Endometrial microvascular endothelial cells (primary cell): ENCODE measurements around the gene HOXC6. TPM values are rescaled to one million over a fixed set of nuclear protein-coding genes. Genes with fewer than 3 reads are reported as not detected.

ENCODE experiments used
- in situ Hi-C: cut with HindIII; loops from 2 replicates; pipeline ENCODE4 v1.10.0; 2017; ENCODE audit warnings: low sequenced_read_pairs, low pct_unique_long_range_greater_than_20kb; ENCODE audit errors: inconsistent ontology term
- total RNA-seq: library from RNA; depleted of rRNA; stranded (reverse); fragments of >200 nt; gene quantifications from one replicate; pipeline ENCODE4 v1.2.3, GENCODE V29; 2015; ENCODE audit errors: inconsistent ontology term

Gene HOXC6
- total RNA-seq: not detected

DNA sequence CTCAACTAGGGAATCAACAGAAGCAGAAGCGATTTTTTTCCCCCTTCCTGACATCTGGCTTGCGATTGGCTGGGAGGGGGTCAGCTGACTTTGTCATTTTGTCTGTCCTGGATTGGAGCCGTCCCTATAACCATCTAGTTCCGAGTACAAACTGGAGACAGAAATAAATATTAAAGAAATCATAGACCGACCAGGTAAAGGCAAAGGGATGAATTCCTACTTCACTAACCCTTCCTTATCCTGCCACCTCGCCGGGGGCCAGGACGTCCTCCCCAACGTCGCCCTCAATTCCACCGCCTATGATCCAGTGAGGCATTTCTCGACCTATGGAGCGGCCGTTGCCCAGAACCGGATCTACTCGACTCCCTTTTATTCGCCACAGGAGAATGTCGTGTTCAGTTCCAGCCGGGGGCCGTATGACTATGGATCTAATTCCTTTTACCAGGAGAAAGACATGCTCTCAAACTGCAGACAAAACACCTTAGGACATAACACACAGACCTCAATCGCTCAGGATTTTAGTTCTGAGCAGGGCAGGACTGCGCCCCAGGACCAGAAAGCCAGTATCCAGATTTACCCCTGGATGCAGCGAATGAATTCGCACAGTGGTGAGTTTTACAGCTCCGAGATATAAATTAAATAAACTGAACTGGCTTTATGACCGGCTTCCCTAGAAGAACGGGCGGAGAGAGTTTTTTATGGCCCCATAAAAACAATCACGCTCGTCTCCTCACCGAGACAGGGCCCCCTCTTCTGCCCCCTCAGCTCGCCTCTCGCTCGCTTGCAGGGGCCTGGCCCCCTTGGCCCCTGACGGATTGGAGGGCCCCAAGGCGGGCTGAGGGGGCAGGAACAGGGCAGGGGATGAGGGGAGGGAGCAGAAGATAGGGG, at the start of gene HOXC6:
HOXC6 (plus strand) TSS at position 127 of the 888 bp plus-strand sequence; CDS start at position 209, 82 bp downstream.
- in situ Hi-C loops: no loop called here

GRCh38 chr12:53978477-53979356, 49.5 kb upstream of the HOXC6 start:
- in situ Hi-C loops: no loop called here

DNA sequence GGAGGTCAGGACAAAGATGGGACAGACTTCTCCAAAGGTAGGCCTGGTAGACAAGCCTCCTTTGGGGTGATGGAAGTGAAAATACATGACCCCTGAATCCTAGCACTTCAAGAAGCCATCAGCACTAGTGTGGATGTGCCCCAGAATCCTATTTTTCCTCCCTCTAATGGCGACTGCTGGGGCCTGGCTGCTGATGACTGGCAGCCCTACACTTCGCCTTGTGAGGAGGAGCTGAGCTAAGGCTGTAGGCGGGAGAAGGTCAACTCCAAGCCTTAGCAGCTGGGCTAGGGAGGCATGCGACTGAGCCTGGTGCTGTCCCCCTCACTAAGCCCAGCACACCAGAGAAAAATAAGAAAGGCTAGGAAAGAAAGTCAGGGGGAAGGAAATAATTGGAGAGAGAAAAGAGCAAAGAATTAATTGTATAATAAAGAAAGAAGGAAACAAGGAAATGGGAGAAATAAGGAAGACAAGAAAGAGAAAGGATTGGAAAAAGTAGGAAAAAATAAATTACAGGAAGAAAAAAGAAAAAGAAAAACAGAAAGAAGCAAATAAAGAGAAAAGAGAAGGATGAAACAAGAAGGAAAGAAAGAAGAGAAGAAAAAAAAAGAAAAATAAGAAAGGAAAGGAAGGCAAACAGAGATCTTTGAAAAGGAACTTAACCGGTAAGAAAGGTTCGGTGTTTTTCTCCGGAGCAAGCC, 48.0 kb upstream of the HOXC6 start:
- in situ Hi-C loops: no loop called here

DNA sequence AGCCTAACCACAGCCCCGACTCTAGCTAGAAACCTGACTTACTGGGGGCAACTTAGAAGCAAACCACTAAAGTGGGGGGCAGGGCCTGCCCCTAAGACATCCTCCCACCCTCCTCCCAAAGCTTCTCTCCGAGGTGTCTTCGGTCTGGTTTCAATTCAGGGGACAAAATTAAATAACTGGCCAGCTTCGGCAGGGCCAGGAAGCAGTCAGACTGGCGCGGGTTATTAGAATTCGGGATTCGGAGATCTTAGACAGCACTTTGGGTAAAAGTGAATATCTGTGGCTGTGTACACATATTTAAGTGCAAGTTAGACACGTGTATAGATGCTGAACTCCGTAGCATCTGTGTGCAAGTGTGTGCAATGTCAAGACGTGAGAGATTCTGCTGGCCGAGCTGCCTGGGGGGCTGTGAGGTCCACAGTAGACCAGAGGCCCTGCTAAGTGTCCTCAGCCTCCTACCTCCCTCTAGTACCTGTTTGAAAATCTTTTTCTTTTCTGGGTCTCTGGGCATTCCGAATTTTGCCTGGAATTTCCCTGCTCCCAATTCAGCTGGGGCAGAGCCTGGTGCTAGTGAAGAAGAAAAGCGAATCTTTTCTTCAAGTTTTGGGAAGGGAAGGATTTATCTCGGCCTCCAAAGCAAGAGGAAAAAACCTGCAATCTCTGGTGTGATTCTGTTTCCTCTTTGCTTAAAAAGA, 47.3 kb upstream of the HOXC6 start:
- in situ Hi-C loops: no loop called here

DNA sequence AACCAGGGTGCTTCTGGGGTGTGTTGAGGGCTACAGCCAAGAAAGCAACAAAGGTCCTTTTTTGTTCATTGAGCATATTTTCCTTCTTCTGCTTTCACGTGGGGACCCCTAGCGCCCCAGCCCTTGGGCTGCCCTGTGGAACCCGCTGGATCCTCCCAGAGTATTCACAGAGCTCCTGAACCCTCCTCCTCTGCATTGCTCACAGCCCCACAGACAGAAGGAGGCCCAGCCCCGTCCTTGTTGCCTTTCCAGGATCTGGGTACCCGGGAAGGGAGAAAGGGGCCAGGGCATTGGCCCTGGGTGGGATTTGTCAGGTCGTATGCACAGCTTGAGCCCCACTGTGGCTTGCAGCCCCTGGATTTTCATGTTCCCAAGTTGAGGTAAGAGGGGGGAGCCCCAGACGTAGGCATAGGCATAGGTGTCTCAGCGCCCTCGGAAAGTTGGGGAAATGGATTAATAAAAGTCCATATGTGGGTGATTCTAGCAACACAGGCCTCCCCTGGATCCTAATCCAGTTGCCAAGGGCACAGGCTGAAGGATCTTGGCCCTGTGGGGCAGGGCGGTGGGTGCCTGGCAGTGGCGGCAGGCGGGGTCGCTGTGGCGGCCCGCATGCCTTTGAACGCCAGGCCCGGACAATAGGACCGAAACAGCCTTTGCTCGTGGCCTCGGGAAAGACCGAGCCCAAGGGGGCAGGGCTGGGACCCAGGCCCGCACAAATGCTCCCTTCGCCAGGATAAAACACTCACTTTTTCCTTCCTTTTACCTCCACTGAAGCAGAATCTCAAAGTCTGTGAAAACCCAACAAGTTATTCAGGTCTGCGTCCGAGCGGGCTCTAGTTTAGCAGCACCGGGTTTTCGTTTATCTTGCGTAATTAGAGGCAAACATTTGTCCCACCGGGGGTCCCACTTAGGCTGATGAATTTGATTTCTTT, 46.3 kb upstream of the HOXC6 start:
- in situ Hi-C loops: no loop called here

DNA sequence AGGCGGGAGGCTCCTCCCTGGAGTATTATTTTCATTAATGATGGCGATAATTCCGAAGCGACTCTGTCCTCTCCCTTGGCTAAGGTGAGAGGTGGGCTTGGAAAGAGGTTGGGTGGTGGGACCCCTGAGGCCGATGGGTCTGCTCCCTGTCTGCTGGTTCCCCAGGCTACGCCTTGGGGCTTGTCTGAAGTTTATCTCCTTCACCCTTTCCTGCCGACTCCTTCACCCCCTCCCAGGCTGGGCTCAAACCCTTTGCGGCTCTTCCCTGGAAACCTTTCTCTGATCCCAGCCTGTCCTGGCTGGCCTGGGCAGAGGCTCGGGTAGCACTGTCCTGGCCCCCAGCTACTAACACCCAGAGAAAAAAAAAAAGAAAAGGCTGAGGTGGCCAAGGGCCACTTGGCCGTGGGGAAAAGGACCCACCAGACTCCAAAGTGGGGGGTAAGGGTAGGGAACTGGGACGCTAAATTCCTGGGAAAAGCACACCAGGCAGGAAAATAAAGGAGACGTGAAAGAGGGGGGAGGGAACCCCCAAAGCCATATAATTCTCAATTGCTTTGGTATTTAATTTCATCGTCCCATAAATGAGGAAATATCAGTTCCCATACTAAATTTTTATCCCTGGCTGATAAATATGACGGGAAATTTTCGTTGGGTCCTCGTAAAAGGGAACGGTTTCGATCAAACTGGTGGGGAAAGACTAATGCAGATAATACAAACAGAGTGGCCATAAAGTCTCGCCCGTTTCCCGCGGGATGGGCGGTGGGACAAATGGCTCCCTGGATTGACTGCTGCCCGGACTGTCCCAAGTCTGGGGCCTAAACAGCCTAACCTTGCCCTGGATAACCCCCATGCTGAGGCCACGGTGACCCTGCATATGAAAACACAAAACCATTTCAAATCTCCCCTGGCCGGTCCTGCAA, 45.3 kb upstream of the HOXC6 start:
- in situ Hi-C loops: no loop called here

DNA sequence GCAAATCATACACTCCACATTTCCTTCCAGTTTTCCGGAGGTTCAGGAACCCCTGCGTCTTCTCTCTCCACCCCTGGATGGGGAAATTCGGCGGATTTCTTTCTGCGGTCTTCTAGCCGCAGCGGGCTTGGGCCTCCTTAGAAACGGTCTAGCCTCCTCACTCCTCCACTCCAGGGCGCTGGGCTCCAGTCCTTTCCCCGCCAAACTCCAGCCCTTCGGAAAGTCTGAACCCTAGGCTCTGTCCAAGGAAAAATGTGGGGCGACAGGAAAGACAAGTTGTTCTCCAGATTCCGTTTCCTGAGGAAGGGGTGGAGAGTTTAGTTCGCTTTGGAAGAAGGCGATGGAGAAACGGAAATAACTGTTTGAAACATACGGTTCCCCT, 44.7 kb upstream of the HOXC6 start:
- in situ Hi-C loops: no loop called here

GRCh38 chr12:53983950-53984572, 44.2 kb upstream of the HOXC6 start:
- in situ Hi-C loops: no loop called here

- in situ Hi-C loops: no loop called here
Observed at GRCh38 chr12:53984901-53985691, 43.1 kb upstream of the HOXC6 start, which contains the start of gene HOXC10. Gene HOXC10, plus strand, starts transcription at chr12:53985146. Its CDS starts 114 bp downstream, at chr12:53985260.

- in situ Hi-C loops: no loop called here
Observed at GRCh38 chr12:53985692-53985993, 42.6 kb upstream of the HOXC6 start.

DNA sequence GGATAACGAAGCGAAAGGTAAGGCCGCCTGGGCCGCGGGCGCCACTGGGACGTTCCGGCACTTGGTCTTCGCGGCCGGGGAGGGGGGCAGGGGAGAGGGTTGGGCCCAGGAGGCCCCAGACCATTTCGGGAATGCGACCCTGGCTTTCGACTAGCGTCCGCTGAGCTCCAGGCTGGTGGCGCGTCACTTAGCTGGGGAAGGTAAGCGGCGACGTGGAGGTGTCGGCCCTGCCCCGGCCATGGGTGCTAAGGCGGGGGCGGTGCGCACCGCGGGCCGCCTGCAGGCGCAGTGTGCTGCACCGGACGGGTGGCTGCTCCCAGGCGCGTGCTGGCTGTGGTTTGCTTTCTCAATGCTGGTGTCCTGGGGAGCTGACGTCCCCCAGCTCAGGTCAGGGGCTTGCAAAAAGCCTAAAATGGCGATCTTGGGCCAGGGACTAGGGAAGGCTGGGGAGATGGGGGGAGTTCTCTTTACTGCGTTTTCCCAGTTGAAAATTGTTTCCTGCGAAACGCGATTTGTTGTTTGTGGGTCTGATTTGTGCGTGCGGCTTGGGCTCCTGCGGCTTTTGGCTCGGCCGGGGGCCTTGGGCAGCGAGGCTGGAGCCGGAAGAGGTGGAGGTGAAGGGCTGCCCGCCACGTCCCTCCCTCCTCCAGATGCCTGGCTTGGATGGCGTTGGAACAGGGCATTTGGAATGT, 42.1 kb upstream of the HOXC6 start:
- in situ Hi-C loops: no loop called here

DNA sequence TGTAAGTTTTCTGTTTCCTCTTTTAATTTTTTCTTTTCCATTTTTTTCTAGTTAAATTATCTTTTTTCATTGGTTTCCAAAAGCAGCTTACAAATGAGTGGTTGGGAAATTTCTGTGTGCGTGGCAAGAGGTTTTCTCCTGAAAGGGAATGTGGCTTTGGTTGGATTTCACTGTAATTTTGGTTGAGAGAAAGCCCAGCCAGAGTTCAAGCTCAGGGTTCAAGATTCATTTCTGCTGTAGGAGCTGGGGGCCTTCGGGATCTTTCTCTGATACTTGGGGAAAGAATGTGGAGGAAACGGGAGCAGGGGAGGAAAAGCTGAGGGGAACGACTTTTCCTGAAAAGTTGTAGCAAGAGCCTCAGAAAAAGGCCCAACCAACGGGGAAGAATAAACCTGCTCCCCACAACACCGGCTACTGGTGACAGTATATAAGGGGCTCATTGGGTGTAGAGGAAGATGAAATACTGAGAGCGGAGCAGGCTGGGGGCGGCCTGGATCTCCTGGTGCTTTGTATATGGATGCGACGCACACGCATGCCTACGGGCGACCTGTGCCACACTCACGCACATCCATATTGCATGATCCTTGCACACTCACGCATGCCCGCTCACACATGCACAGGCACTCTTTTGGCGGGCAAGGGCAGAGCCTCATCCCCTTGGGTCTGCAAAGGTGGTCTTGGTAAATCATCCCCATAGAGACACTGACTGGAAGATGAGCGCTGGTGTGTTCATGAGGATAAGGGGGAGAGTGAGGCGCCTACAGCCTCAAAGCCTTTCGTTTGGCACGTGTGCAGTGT, 41.4 kb upstream of the HOXC6 start:
- in situ Hi-C loops: no loop called here

- in situ Hi-C loops: no loop called here
Observed at GRCh38 chr12:53987787-53988230, 40.4 kb upstream of the HOXC6 start.

GRCh38 chr12:53988541-53989226, 39.6 kb upstream of the HOXC6 start:
- in situ Hi-C loops: no loop called here
